Activated B cell treated with CpG ODN at 0.5 μM for 24 hours (primary cell): ENCODE data around the gene DNAJC5. TPM values are rescaled to one million over a fixed set of nuclear protein-coding genes. Genes with fewer than 3 reads are reported as not detected.

ENCODE experiments used
- ATAC-seq: fragments of 200-7000 bp; cut with Tn5 transposase; one replicate; pipeline ENCODE4 v1.10.0; 2021; ENCODE audit warnings: low read depth, mild to moderate bottlenecking, moderate library complexity
- CTCF ChIA-PET: fragments of 350-600 bp; sonication (Branson Sonifier 250); formaldehyde crosslinking; loops from one replicate; lab custom pipeline; 2021; ENCODE audit warnings: antibody characterized with exemption; lab: Charles Lee
- POLR2A ChIA-PET: fragments of 350-600 bp; sonication (Branson Sonifier 250); formaldehyde crosslinking; loops from one replicate; lab custom pipeline; 2021; ENCODE audit warnings: antibody characterized with exemption; lab: Charles Lee
- DNase-seq: peaks from one replicate; pipeline ENCODE4 v3.0.0; 2022
- H3K27ac Mint-ChIP-seq: one replicate; pipeline ENCODE4 v1.8.0; 2020; ENCODE audit warnings: mixed read lengths
- H3K27me3 Mint-ChIP-seq: one replicate; pipeline ENCODE4 v1.8.0; 2021; ENCODE audit warnings: mixed read lengths
- H3K36me3 Mint-ChIP-seq: one replicate; pipeline ENCODE4 v1.8.0; 2021; ENCODE audit warnings: low read depth, mixed read lengths
- H3K4me1 Mint-ChIP-seq: one replicate; pipeline ENCODE4 v1.8.0; 2021; ENCODE audit warnings: mixed read lengths
- H3K4me3 Mint-ChIP-seq: one replicate; pipeline ENCODE4 v1.8.0; 2020; ENCODE audit warnings: mild to moderate bottlenecking, mixed read lengths
- H3K9me3 Mint-ChIP-seq: one replicate; pipeline ENCODE4 v1.8.0; 2020; ENCODE audit warnings: mixed read lengths
- CTCF ChIP-seq: fragments of 200-600 bp; IDR thresholded peaks from one replicate; pipeline ENCODE4 v1.8.0; 2022; ENCODE audit warnings: antibody characterized with exemption, mild to moderate bottlenecking
- intact Hi-C: fragments of 100-400 bp; cut with micrococcal nuclease; formaldehyde crosslinking; loops from one replicate; pipeline ENCODE4 v1.15.1; 2024
- total RNA-seq: library from RNA; stranded (reverse); gene quantifications from 2 replicates; pipeline ENCODE4 v1.2.3, GENCODE V29; 2022

The DNAJC5 gene
- total RNA-seq, 1 donor from 2014 or later: 28.6 TPM

- CTCF ChIA-PET: interaction anchor here (1.3 kb wide), 1 partner anchor 325 kb away, joined by 3 read pairs; the partner anchor contains the start of gene PTK6
- ATAC-seq: no peak
- H3K27me3 Mint-ChIP-seq: no peaks in the 10 kb centered on the region
- H3K27ac Mint-ChIP-seq: no peak overlapping the region
- peaks cover 17% of the 10 kb centered on the region for H3K36me3 Mint-ChIP-seq
- no peak overlapping the region for H3K4me3 Mint-ChIP-seq
- peaks cover 54% of the 10 kb centered on the region for H3K4me1 Mint-ChIP-seq
- TF ChIP-seq CTCF: no peak
- POLR2A ChIA-PET: interaction anchor here (0.6 to 1.1 kb wide), 2 partner anchors 33 to 324 kb away, joined by 3 to 4 read pairs; no protein-coding TSS in a partner anchor
- intact Hi-C loops: loop anchor here (5.0 to 10.0 kb wide), 2 partner anchors 235 to 243 kb away; partner anchors contain the start of genes GMEB2 and NPBWR2
- H3K9me3 Mint-ChIP-seq: no peaks in the 10 kb centered on the region
- no peak for DNase-seq
Observed at GRCh38 chr20:63861981-63862901, 32.7 kb upstream of the DNAJC5 start.

- intact Hi-C loops: loop anchor here (5.0 to 10.0 kb wide), 2 partner anchors 236 to 242 kb away; partner anchors contain the start of genes GMEB2 and NPBWR2
- no peak for ATAC-seq
- POLR2A ChIA-PET: interaction anchor here (0.6 to 3.4 kb wide), 16 partner anchors 8 to 343 kb away, joined by 3 to 47 read pairs (median 4); partner anchors contain the start of genes ARFRP1, DNAJC5, HELZ2 and LIME1
Observed at GRCh38 chr20:63863021-63863797, 31.7 kb upstream of the DNAJC5 start.

GRCh38 chr20:63863798-63864544 is 31.0 kb upstream of the DNAJC5 start:
- ATAC-seq: peak; percentile 77
- no peaks in the 10 kb centered on the region for H3K9me3 Mint-ChIP-seq
- DNase-seq: peak; percentile 76
- H3K4me3 Mint-ChIP-seq: peak overlapping the region; percentile 99
- H3K36me3 Mint-ChIP-seq: peaks cover 28% of the 10 kb centered on the region
- ChIA-PET CTCF (interaction anchor here (0.6 to 2.5 kb wide), 11 partner anchors 78 to 555 kb away, joined by 3 to 23 read pairs (median 9); partner anchors contain the start of genes ARFRP1, PPDPF, PTK6 and SLC2A4RG), POLR2A (interaction anchor here (0.6 to 3.4 kb wide), 21 partner anchors 9 to 344 kb away, joined by 3 to 47 read pairs (median 4); partner anchors contain the start of genes ARFRP1, DNAJC5, HELZ2 and LIME1)
- H3K27ac Mint-ChIP-seq: peak overlapping the region; percentile 99
- intact Hi-C loops: loop anchor here (1.0 to 10.0 kb wide), 12 partner anchors 30 to 429 kb away; partner anchors contain the start of genes ARFRP1, GMEB2 and NPBWR2
- TF ChIP-seq CTCF: no peak
- no peaks in the 10 kb centered on the region for H3K27me3 Mint-ChIP-seq
- peaks cover 40% of the 10 kb centered on the region for H3K4me1 Mint-ChIP-seq

More at GRCh38 chr20:63863021-63863797, 31.7 kb upstream of the DNAJC5 start:
- peak overlapping the region; percentile 99 for H3K27ac Mint-ChIP-seq
- H3K27me3 Mint-ChIP-seq: no peaks in the 10 kb centered on the region
- peaks cover 46% of the 10 kb centered on the region for H3K4me1 Mint-ChIP-seq
- no peak for DNase-seq
- no peak for TF ChIP-seq CTCF
- H3K36me3 Mint-ChIP-seq: peaks cover 22% of the 10 kb centered on the region
- no peaks in the 10 kb centered on the region for H3K9me3 Mint-ChIP-seq
- peak overlapping the region; percentile 99 for H3K4me3 Mint-ChIP-seq
- CTCF ChIA-PET: interaction anchor here (0.6 to 2.5 kb wide), 9 partner anchors 77 to 366 kb away, joined by 3 to 23 read pairs (median 9); partner anchors contain the start of genes ARFRP1, PPDPF, PTK6 and SLC2A4RG

GRCh38 chr20:63864545-63864977 is 30.4 kb upstream of the DNAJC5 start:
- Mint-ChIP-seq H3K27ac (peak overlapping the region; percentile 99), H3K36me3 (peaks cover 34% of the 10 kb centered on the region), H3K4me1 (peaks cover 34% of the 10 kb centered on the region), H3K4me3 (peak overlapping the region; percentile 99), H3K27me3 (no peaks in the 10 kb centered on the region), H3K9me3 (no peaks in the 10 kb centered on the region)
- ChIA-PET CTCF (interaction anchor here (0.9 to 2.5 kb wide), 11 partner anchors 31 to 555 kb away, joined by 3 to 23 read pairs (median 9); partner anchors contain the start of genes ARFRP1, PTK6, SLC2A4RG and ZGPAT), POLR2A (interaction anchor here (0.9 to 3.4 kb wide), 26 partner anchors 9 to 344 kb away, joined by 3 to 47 read pairs (median 4); partner anchors contain the start of genes ARFRP1, DNAJC5, GMEB2 and HELZ2)
- TF ChIP-seq CTCF: no peak
- DNase-seq (no peak), ATAC-seq (peak; percentile 4)
- intact Hi-C loops: loop anchor here (1.0 to 10.0 kb wide), 12 partner anchors 30 to 430 kb away; partner anchors contain the start of genes ARFRP1, GMEB2 and NPBWR2
